GM12891 (cell line): ENCODE measurements around the gene PCBP3.
"Not testable (repeated sequence)": the region's sequence is repeated elsewhere in the genome, so short reads cannot be mapped to it uniquely, and the experiment has no call there.

ENCODE experiments used
- DNase-seq: peaks from one replicate; pipeline ENCODE4 v3.0.0; 2011; ENCODE audit warnings: low spot score; ENCODE audit not compliant: insufficient read length
- FAIRE-seq: peaks from 2 replicates; lab custom pipeline; 2011; peaks lifted over from hg19 to GRCh38; lab: Jason Lieb, UNC
- PAX5 ChIP-seq: IDR thresholded peaks from 2 replicates; pipeline ENCODE4 v1.6.1; 2011; ENCODE audit warnings: low read length, moderate library complexity, mild to moderate bottlenecking; ENCODE audit not compliant: insufficient read depth, severe bottlenecking
- POLR2A ChIP-seq: IDR thresholded peaks from 2 replicates; pipeline ENCODE4 v1.6.1; 2011; ENCODE audit warnings: low read depth, low read length, control low read depth
- POLR2AphosphoS5 ChIP-seq: IDR thresholded peaks from 2 replicates; pipeline ENCODE4 v1.6.1; 2011; ENCODE audit warnings: low read depth, low read length, control low read depth
- POU2F2 ChIP-seq: IDR thresholded peaks from 2 replicates; pipeline ENCODE4 v1.6.1; 2011; ENCODE audit warnings: low read depth, mild to moderate bottlenecking, control low read depth, low read length, moderate library complexity
- SPI1 ChIP-seq: IDR thresholded peaks from 2 replicates; pipeline ENCODE4 v1.6.1; 2011; ENCODE audit warnings: low read depth, low read length, control low read depth
- TAF1 ChIP-seq: IDR thresholded peaks from 2 replicates; pipeline ENCODE4 v1.6.1; 2011; ENCODE audit warnings: low read depth, low read length, control low read depth

PCBP3 gene

GRCh38 chr21:45602106-45602505, 41.4 kb upstream of the PCBP3 start:
- no peak for TF ChIP-seq TAF1
- TF ChIP-seq SPI1 = no peak
- no peak for TF ChIP-seq POU2F2
- no peak for TF ChIP-seq POLR2A
- no peak for TF ChIP-seq PAX5
- TF ChIP-seq POLR2AphosphoS5 = no peak
- DNase-seq (no peak), FAIRE-seq (no peak)

DNA sequence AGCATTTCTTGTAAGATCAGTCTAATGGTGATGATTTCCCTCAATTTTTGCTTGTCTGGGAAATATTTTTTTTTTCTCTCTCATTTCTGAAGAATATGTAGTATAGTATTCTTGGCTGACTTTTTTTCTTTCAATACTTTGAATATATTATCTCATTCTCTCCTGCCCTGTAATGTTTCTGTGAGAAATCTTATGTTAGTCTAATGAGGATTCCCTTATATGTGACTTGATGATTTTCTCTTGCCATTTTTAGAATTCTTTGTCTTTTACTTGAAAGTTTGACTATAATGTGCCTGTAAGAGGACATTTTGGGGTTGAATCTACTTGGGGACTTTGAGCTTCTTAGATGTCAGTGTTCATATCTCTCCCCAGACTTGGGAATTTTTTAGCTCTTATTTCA, 40.0 kb upstream of the PCBP3 start:
- no peak for TF ChIP-seq PAX5
- no peak for TF ChIP-seq POLR2AphosphoS5
- no peak for TF ChIP-seq SPI1
- no peak for TF ChIP-seq POLR2A
- TF ChIP-seq TAF1 = no peak
- no peak for TF ChIP-seq POU2F2
- DNase-seq (no peak), FAIRE-seq (no peak)

DNA sequence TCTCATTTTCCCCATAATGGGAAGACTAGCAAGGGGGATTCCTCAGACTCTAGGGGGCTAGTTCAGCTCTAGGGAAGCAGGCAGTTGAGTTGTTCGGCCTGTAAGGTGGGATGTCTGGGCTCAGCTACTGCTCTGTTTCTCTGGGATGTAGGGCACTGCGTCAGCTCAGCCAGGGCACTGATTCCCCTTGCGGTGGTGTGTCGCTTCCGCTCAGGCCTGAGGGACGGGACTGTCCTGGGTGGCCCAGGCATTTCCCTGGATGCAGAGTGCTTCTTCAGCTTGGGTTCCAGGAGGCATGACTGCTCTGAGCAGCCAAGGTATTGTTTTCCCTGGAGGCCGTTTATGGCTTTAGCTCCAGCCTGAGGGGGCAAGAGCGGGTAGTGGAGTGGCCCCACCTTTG, 38.8 kb upstream of the PCBP3 start:
- not testable (repeated sequence) for FAIRE-seq, DNase-seq

GRCh38 chr21:45607021-45607908, 36.3 kb upstream of the PCBP3 start:
- no peak for TF ChIP-seq SPI1
- TF ChIP-seq POLR2AphosphoS5 = no peak
- FAIRE-seq = no peak

DNA sequence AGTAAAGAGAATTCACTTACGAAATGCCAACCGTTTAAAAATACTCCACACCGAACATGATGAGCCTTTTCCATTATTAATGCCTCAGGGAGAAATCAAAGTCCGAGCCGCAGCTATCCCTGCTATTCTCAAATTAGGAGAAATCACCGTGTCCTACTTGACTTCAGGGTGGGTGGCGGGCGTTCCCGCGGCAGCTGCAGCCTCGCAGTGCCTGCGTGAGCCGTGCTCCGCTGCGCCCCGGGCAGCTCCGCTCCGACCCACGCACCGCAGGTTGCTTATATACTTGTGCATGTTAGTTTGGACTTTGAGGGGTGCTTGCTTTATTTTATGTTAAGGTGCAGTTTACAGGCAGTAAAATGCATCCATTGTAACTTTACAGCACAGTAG, 35.6 kb upstream of the PCBP3 start:
- DNase-seq (no peak), FAIRE-seq (no peak)
- TF ChIP-seq PAX5 (no peak), POLR2AphosphoS5 (no peak), POU2F2 (no peak), SPI1 (no peak), POLR2A (no peak), TAF1 (no peak)

More at GRCh38 chr21:45607021-45607908, 36.3 kb upstream of the PCBP3 start:
- DNase-seq = no peak

DNA sequence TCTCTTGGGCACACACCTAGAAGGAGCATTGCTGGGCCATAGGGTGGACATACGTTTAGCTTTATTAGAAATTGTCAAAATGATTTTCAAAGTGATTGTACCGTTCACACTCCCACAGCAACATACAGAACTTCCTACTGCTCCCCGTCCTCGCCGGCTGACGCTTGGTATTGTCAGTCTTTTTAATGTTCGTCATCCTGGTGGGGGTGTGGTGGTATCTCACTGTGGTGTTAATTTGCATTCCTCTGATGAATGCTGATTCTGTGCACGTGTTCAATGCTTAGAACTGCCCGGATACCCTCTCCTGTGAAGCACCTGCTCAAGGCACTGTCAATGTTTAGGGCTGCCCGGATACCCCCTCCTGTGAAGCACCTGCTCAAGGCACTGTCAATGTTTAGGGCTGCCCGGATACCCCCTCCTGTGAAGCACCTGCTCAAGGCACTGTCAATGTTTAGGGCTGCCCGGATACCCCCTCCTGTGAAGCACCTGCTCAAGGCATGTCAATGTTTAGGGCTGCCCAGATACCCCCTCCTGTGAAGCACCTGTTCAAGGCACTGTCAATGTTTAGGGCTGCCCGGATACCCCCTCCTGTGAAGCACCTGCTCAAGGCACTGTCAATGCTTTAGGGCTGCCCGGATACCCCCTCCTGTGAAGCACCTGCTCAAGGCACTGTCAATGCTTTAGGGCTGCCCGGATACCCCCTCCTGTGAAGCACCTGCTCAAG, 34.6 kb upstream of the PCBP3 start:
- not testable (repeated sequence) for FAIRE-seq, DNase-seq

DNA sequence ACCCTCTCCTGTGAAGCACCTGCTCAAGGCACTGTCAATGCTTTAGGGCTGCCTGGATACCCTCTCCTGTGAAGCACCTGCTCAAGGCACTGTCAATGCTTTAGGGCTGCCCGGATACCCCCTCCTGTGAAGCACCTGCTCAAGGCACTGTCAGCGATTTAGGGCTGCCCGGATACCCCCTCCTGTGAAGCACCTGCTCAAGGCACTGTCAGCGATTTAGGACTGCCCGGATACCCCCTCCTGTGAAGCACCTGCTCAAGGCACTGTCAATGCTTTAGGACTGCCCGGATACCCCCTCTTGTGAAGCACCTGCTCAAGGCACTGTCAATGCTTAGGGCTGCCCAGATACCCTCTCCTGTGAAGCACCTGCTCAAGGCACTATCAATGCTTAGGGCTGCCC, 33.9 kb upstream of the PCBP3 start:
- not testable (repeated sequence) for FAIRE-seq, DNase-seq

GRCh38 chr21:45611296-45611695, 32.2 kb upstream of the PCBP3 start:
- no peak for FAIRE-seq
- DNase-seq = no peak
- TF ChIP-seq PAX5 = no peak
- TF ChIP-seq TAF1 = no peak
- TF ChIP-seq POU2F2 = no peak
- TF ChIP-seq POLR2AphosphoS5 = no peak
- TF ChIP-seq SPI1 = no peak
- TF ChIP-seq POLR2A = no peak

GRCh38 chr21:45611939-45612664, 31.4 kb upstream of the PCBP3 start:
- no peak for DNase-seq
- TF ChIP-seq POLR2AphosphoS5 (no peak), SPI1 (no peak), PAX5 (no peak), POLR2A (no peak), TAF1 (no peak), POU2F2 (no peak)
- no peak for FAIRE-seq

DNA sequence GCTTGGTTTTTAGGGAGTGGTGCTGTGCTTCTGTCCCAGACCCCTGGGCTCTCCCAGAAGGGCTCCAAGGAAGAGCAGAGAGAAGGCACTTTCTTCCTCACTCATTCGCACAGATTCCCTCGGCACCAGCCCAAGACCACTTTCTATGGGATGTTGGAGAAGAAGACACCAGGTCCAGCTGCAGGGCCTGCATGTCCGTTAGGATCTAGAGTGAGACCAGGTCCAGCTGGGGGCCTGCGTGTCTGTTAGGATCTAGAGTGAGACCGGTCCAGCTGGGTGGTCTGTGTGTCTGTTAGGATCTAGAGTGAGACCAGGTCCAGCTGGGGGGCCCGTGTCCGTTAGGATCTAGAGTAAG, 30.9 kb upstream of the PCBP3 start:
- not testable (repeated sequence) for FAIRE-seq, DNase-seq

GRCh38 chr21:45613396-45613795, 30.1 kb upstream of the PCBP3 start:
- no peak for DNase-seq
- TF ChIP-seq POLR2AphosphoS5 (no peak), PAX5 (no peak), POLR2A (no peak), POU2F2 (no peak), SPI1 (no peak), TAF1 (no peak)
- FAIRE-seq = no peak
